Stimulated activated CD8-positive, alpha-beta memory T cell treated with anti-CD3 and anti-CD28 coated beads, Interleukin-15, amount 100 ng/mL, for 1 hour (primary cell): ENCODE data around the gene ANKRD24.
"Not testable (repeated sequence)": the region's sequence is repeated elsewhere in the genome, so short reads cannot be mapped to it uniquely, and the experiment has no call there.

Experiments
- DNase-seq: peaks from one replicate; pipeline ENCODE4 v3.0.0-alpha.2; 2020; ENCODE audit warnings: low read depth

ANKRD24 gene

DNA sequence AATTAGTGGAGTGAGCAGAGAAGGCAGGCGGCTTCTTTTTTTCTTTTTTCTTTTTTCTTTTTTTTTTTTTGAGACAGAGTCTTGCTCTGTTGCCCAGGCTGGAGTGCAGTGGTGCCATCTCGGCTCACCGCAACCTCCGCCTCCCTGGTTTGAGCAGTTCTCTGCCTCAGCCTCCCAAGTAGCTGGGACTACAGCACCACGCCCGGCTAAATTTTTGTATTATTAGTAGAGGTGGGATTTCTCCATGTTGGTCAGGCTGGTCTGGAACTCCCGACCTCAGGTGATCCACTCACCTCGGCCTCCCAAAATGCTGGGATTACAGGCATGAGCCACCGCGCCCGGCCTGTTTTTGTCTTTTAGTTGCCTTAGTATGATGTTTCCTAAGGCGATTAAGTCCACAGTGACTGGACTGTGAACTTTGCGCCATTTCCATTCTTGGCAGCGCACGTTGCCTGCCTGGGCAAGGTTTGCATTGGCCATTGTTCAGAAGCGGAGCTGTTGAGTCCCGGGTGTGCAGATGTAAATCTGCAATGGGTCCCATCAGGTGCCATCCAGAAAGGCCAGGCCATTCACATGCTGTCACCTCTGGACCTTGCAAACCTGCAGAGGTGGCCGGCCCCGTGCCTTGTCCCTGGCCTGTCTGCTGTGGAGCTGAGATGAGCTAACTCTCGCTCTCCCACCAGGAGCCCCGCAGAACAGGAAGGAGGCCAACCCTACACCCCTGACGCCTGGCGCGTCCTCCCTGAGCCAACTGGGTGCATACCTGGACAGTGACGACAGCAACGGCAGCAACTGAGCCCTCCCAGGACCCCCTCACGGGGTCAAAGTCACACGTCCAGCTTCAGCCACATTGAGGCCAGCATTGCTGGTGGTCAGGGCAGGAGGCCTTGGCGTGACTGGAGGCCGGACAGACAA is 85.7 kb downstream of the ANKRD24 start:
- no peak for DNase-seq

DNA sequence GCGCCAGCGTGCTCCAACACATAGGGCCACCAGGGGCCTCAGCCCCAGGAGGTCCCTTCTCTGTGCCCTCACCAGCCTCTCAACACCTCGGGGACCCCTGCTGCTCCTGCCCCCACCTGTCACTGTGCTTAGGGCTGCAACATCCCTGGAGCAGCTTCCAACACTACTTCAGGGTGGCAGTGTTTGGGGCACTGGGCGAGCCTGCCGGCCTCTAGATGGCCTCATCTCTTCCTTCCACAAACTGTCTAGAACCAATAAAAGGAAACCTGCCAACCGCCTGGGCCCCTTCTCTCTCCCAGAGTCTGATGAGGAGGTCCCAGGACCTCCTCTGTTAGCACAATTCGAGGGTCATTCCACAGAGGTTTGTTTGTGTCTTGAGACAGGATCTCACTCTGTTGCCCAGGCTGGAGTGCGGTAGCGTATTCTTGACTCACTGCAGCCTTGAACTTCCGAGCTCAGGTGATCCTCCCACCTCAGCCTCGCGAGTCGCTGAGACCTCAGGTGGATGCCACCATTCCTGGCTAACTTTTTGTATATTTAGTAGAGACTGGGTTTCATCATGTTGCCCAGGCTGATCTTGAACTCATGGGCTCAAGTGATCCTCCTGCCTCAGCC is 86.4 kb downstream of the ANKRD24 start:
- no peak for DNase-seq

DNA sequence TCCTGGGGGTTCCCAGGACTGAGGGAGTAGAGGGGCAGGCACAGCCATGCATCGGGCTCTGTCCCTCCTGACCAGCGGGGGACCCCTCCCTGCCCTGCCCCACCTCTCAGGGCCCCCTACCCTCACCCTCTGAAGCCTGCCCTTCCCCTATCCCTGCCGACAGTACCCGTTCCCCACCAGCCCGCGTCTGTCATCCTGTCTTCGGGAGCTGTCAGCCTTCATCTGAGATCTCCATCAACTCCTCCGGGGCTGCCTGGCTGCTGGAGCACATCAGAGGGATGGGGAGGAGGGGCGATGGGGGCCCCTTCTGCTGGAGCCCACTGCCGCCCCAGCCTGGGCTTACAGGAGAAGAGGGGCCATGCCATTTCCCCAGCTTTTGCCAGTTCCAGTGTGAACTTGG is 90.4 kb downstream of the ANKRD24 start:
- DNase-seq: no peak

DNA sequence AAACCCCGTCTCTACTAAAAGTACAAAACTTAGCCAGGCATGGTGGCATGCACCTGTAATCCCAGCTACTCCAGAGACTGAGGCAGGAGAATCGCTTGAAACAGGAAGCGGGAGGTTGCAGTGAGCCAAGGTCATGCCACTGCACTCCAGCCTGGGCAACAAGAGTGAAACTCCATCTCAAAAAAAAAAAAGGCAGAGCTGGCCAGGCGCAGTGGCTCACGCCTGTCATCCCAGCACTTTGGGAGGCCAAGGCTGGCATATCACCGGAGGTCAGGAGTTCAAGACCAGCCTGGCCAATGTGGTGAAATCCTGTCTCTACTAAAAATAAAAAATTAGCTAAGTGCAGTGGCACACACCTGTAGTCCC is 91.8 kb downstream of the ANKRD24 start:
- not testable (repeated sequence) for DNase-seq
